ENCODE measurements around the gene PUS10.

The PUS10 gene

GRCh38 chr2:60966507-60967405 lies 51.3 kb downstream of the PUS10 start:
- DNase-seq (ENCODE audit: low read depth in 2 of 2) = no peak

DNA sequence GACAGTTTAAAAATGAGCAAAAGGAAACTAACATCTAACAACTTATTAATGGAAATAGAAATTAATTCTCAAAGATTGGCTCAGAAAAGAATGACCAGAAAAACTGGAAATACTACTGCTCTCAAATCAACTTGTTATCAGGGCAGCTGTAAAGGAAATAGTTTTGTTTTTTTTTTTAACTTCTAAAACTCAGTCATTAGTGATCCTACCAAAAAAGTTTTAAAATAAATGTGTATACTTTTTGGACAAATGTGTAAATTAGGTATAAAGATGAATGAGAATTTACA lies 52.6 kb downstream of the PUS10 start:
- DNase-seq (ENCODE audit: low read depth in 2 of 2) = no peak

DNA sequence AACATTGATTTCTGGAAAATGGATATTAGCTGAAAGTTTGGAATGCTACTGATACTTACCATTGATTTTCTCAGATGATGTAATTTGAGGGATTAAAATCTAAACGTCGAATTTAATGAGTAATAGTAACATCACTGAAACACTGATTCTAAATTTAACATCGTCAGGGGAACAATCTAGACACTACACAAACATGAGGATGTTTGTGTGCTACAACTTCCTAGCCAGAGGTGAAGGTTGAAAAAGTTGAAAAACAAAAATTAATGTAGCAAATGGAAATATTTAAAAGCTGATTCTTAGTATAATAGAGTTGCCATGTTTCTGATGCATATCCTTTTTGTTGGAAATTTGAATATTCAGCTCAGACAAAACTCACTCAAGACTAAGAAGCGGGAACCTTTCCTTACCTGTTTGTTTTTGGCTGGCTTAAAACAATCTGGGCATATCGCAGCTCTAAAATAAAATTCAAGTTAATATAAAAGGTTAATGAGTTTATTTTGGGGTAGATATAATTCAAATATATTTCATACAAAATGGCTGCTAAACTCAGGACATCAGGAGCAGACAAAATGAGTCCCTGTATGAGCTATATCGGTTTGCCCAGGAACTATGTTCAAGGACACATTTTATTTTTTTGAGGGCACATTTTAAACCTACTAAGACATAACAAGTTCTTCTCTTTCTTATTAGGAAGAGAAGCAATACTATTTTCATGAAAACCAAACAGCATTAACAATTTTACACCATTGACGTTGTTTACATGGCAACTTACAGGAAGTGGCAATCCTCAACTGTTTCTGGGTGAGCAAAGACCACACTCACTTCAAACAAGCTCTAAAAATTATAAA lies 53.2 kb downstream of the PUS10 start:
- no peak for DNase-seq (ENCODE audit: low read depth in 2 of 2)

- DNase-seq (ENCODE audit: low read depth in 2 of 2) = no peak
These were observed 54.9 kb downstream of the PUS10 start for GRCh38 chr2:60963190-60963589.

DNA sequence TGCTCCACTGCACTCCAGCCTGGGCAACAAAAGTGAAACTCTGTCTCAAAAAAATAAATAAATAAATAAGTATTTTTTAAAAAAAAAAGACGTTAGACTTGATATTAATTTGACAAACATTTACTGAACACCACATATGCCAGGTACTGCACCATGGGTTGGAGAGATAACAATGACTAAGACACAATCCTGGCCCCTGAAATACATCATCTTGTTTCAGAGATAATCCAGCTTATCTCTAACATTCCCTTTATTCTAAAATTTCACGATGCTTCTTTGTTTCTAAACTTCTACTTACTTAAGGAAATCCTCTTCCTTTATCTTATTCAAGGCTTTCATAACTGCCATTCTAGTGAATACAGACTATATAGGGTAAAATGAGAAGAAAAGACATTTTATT lies 55.5 kb downstream of the PUS10 start:
- no peak for DNase-seq (ENCODE audit: low read depth in 2 of 2)

GRCh38 chr2:60961457-60961856 lies 56.6 kb downstream of the PUS10 start:
- DNase-seq (ENCODE audit: low read depth in 2 of 2) = no peak

- no peak for DNase-seq (ENCODE audit: low read depth in 2 of 2)
These were observed 57.3 kb downstream of the PUS10 start for GRCh38 chr2:60960706-60961105.

- DNase-seq (ENCODE audit: low read depth in 2 of 2) = no peak
These were observed 58.6 kb downstream of the PUS10 start for GRCh38 chr2:60959501-60959900.

- DNase-seq (ENCODE audit: low read depth in 2 of 2) = no peak
These were observed 59.3 kb downstream of the PUS10 start for GRCh38 chr2:60958800-60959199.

DNA sequence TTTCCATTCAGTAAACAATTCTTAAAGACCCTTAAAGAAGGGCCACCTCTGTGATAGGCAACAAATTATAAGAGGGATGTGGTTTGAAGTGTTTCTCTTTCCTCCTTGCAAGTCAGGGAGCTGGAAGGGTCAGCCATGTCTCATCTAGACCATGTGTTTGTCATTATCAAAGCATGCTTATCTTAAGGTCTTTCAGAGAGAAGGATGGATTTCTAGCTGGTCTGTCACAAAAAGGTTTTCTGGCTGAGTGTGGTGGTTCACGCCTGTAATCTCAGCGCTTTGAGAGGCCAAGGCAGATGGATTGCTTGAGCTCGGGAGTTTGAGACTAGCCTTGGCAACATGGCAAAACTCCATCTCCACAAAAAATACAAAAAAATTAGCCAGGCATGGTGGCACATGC lies 59.7 kb downstream of the PUS10 start:
- DNase-seq (ENCODE audit: low read depth in 2 of 2) = no peak

GRCh38 chr2:60957643-60958042 lies 60.4 kb downstream of the PUS10 start:
- no peak for DNase-seq (ENCODE audit: low read depth in 2 of 2)

GRCh38 chr2:60957224-60957623 lies 60.8 kb downstream of the PUS10 start:
- no peak for DNase-seq (ENCODE audit: low read depth in 2 of 2)

GRCh38 chr2:60954139-60954538 lies 63.9 kb downstream of the PUS10 start:
- no peak for DNase-seq (ENCODE audit: low read depth in 2 of 2)

GRCh38 chr2:60948926-60949579 lies 69.0 kb downstream of the PUS10 start:
- no peak for DNase-seq (ENCODE audit: low read depth in 2 of 2)

GRCh38 chr2:60948161-60948560 lies 69.9 kb downstream of the PUS10 start:
- no peak for DNase-seq (ENCODE audit: low read depth in 2 of 2)

DNA sequence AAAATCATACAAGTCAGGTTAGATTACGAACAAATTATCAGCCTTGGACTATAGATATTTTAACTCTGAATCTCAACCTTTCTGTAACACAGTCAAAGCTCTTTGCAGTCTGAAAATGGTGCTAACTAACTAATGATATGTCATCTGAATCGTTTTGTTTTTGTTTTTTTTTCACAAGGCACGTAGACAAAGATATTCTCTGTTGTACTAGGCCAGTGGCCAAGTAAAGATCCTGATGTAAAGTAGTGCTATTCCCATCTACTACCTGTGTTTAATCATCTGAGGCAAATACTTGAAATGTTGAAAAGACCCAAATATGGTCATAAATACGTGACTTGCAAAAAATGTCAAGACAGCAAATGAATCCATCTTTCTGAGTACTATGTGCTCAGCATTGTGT lies 71.0 kb downstream of the PUS10 start:
- DNase-seq (ENCODE audit: low read depth in 2 of 2) = no peak

DNA sequence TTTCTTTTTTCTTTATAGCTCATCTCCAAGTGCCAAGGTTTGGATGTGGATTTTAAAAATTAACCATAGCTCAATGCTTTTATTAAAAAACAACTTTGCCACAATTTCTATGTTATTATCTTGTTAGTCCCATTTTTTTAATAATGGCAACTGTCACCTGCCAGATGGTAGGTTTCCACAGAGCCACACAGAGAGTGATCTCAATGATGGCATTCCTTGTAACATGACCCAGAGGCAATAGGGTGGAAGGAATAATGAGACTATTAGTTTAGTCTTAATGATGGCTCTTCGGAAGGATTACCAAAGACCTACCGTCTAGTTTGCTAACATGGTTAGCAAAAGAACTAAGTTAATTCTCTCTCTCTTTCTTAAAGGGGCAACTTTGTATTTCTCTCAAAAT lies 72.7 kb downstream of the PUS10 start:
- DNase-seq (ENCODE audit: low read depth in 2 of 2) = no peak

DNA sequence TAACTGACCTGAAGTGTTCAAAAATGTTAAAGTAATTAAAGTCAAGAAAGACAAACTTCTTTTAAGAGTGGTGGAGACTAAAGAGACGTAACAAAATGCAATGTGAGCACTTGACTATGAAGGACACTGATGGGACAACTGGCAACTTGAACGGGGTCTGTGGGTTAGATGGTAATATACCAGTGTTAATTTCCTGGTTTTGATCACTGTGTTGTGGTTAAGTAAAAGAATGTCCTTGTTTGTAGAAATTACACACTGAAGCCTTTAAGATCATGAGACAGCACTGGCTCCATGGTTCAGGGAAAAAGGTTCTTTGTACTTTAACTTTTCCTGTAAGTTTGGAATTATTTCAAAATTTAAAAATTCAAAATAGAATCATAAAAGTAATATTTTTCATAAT lies 78.4 kb downstream of the PUS10 start:
- DNase-seq (ENCODE audit: low read depth in 2 of 2) = no peak

GRCh38 chr2:60938301-60938700 lies 79.8 kb downstream of the PUS10 start:
- no peak for DNase-seq (ENCODE audit: low read depth in 2 of 2)

DNA sequence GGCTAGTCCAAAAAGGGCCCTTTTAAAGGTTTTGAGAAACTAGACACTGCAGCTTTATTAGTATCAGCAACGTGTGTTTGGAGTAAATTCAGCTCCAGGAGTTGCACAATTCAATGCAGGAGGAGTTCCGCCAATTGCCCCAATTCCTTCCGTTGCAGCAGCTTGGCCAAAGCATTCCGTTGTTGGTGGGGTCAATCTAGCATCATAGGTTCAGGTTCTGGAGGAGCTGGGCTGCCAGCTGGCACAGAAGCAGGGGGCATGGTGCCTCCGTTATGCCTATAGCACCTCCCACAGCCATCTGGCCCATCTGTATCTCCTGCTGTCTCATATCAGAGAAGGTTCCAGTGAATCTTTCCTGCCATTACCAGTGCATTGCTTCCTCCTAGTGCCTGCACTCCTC lies 81.3 kb downstream of the PUS10 start:
- no peak for DNase-seq (ENCODE audit: low read depth in 2 of 2)

DNA sequence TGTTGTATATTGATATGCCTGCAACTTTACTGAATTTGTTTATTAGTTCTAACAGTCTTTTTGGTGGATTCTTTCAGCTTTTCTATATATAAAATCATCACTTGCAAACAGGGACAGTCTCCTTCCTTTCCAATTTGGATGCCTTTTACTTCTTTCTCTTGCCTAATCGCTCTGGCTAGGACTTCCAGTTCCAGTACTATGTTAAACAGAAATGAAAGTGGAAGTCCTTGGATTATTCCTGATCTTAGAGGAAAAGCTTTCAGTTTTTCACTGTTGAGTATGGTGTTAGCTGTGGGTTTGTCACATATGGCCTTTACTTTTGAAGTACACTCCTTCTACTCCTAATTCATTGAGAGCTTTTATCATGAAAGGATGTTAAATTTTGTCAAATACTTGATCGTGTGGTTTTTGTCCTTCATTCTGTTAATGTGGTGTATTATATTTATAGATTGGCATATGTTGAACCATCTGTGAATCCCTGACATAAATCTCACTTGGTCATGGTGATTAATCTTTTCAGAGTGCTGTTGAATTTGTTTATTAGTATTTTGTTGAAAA lies 83.8 kb downstream of the PUS10 start:
- DNase-seq (ENCODE audit: low read depth in 2 of 2) = no peak

DNA sequence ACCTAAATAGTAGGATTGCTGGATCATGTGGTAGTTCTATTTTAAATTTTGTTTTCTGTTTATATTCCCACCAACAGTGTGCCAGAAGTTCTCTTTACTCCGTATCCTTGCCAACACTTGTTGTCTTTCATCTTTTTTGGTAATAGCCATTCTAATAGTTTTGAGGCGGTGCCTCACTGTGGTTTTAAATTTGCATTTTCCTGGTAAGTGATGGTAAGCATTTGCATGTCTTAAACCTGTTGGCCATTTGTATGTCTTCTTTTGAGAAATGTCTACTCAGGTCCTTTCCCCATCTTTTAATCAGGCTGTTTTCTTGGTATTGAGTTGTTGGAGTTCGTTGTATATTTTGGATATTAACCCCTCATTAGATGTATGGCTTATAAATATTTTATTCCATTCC lies 85.1 kb downstream of the PUS10 start:
- no peak for DNase-seq (ENCODE audit: low read depth in 2 of 2)
